HG03571 (cell line): Measurements from ENCODE around the gene PTTG1IP.

ENCODE experiments used
- ATAC-seq: cut with Tn5 transposase; IDR thresholded peaks from one replicate; pipeline ENCODE4 v1.9.1; 2021; ENCODE audit not compliant: unreplicated experiment

Gene PTTG1IP

GRCh38 chr21:44803651-44804050, 69.8 kb downstream of the PTTG1IP start:
- ATAC-seq: no peak

GRCh38 chr21:44802396-44803153, 70.9 kb downstream of the PTTG1IP start:
- no peak for ATAC-seq

- ATAC-seq: peak; percentile 71
Observed at GRCh38 chr21:44801468-44802395, 71.8 kb downstream of the PTTG1IP start, which contains the start of gene UBE2G2. Gene UBE2G2 (minus strand): TSS chr21:44801820. CDS start chr21:44801748, 72 bp downstream.

- ATAC-seq: no peak
Observed at GRCh38 chr21:44800971-44801467, 72.5 kb downstream of the PTTG1IP start.

GRCh38 chr21:44800103-44800502, 73.4 kb downstream of the PTTG1IP start:
- no peak for ATAC-seq

- no peak for ATAC-seq
Observed at GRCh38 chr21:44799646-44800045, 73.8 kb downstream of the PTTG1IP start.
